ENCODE measurements around the gene WDFY2.
"Not testable (repeated sequence)": the region's sequence is repeated elsewhere in the genome, so short reads cannot be mapped to it uniquely, and the experiment has no call there.

DNA sequence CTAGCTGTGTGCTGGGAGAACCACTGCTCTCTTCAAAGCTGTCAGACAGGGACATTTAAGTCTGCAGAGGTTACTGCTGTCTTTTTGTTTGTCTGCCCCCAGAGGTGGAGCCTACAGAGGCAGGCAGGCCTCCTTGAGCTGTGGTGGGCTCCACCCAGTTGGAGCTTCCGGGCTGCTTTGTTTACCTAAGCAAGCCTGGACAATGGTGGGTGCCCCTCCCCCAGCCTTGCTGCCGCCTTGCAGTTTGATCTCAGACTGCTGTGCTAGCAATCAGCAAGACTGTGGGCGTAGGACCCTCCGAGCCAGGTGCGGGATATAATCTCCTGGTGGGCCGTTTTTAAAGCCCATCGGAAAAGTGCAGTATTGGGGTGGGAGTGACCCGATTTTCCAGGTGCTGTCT, 111.4 kb downstream of the WDFY2 start:
- TF ChIP-seq, protein P1, sequence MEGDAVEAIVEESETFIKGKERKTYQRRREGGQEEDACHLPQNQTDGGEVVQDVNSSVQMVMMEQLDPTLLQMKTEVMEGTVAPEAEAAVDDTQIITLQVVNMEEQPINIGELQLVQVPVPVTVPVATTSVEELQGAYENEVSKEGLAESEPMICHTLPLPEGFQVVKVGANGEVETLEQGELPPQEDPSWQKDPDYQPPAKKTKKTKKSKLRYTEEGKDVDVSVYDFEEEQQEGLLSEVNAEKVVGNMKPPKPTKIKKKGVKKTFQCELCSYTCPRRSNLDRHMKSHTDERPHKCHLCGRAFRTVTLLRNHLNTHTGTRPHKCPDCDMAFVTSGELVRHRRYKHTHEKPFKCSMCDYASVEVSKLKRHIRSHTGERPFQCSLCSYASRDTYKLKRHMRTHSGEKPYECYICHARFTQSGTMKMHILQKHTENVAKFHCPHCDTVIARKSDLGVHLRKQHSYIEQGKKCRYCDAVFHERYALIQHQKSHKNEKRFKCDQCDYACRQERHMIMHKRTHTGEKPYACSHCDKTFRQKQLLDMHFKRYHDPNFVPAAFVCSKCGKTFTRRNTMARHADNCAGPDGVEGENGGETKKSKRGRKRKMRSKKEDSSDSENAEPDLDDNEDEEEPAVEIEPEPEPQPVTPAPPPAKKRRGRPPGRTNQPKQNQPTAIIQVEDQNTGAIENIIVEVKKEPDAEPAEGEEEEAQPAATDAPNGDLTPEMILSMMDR (IDR thresholded peaks at IDR 0.05; ENCODE audit: low read depth, low read length): not testable (repeated sequence)
- TF ChIP-seq EZH2phosphoT487 (IDR thresholded peaks at IDR 0.05; ENCODE audit: low read depth): not testable (repeated sequence)
